Esophagus squamous epithelium (tissue), 4 donors: ENCODE measurements around the gene BACH2.

Source experiments
- CTCF ChIP-seq, 6 experiments: fragments of 450-650 bp in 4 of 6; fragments of 200-600 bp in 2 of 6; sonication (generic) in 2 of 6; IDR thresholded peaks; one replicate each; pipeline ENCODE4 v1.5.1; 2016 to 2019; ENCODE audit warnings: antibody characterized with exemption in 6 of 6, mild to moderate bottlenecking in 4 of 6, moderate library complexity in 4 of 6
- POLR2A ChIP-seq, 4 donors: fragments of 450-650 bp; IDR thresholded peaks; one replicate each; pipeline ENCODE4 v1.6.1; 2017; ENCODE audit warnings: antibody characterized with exemption in 4 of 4, mild to moderate bottlenecking in 4 of 4, moderate library complexity in 3 of 4

GRCh38 chr6:90214966-90215365, 81.7 kb downstream of the BACH2 start:
- TF ChIP-seq CTCF (IDR thresholded peaks at IDR 0.05) (no peak), POLR2A (IDR thresholded peaks at IDR 0.05) (no peak)
